GM21737 (cell line): ENCODE measurements around the gene XG.
"Not testable (repeated sequence)": the region's sequence is repeated elsewhere in the genome, so short reads cannot be mapped to it uniquely, and the experiment has no call there.

Experiments used
- ATAC-seq: cut with Tn5 transposase; IDR thresholded peaks from one replicate; pipeline ENCODE4 v1.9.1; 2021; ENCODE audit warnings: mild to moderate bottlenecking, moderate library complexity; ENCODE audit not compliant: unreplicated experiment

XG gene

DNA sequence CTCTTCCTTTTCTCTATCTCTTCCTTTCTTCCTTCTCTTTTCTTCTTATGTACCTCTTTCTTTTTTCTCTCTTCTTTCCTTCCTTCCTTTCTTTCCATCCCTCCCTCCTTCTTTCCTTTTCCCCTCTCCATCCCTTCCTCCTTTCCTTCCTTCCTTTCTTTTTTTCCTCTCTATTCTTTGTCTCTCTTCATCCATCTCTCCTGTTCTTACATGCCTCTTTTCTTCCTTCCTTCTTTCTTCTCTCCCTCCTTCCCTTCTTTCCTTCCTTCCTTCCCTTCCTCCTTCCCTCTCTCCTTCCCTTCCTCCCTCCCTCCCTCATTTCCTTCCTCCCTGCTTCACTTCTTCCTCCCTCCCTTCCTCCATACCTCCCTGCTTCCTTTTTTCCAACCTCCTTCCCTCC is 19.2 kb upstream of the XG start:
- no peak for ATAC-seq

DNA sequence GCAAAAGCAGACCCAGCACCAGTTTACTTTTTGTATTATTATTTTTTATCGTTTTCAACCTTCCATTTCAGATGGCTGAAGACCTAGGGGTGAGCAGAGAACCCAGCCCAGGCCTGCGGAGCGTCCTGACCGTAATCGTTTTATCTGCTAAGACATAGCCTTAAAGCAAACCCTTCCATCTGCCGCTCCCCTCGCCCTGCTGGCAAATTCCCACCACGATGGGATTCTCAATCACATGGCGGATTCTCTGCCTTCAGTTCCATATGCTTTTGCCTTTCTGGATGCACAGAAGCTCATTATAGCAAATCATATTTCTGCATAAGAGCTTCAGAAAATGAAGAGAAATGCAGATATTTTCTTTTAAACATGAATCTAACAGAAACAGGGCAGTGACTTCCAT is 18.6 kb upstream of the XG start:
- ATAC-seq = no peak

- ATAC-seq = no peak
Observed at GRCh38 chrX:2735270-2735669, 16.6 kb upstream of the XG start.

DNA sequence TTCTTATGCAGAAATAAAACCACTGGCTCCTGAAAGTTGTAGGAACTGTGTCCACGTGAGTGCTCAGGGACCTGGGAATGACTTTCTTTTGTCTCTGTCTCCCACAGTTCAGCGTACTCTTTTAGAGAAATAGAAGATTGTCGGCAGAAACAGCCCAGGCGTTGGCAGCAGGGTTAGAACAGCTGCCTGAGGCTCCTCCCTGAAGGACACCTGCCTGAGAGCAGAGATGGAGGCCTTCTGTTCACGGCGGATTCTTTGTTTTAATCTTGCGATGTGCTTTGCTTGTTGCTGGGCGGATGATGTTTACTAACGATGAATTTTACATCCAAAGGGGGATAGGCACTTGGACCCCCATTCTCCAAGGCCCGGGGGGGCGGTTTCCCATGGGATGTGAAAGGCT is 11.2 kb upstream of the XG start:
- no peak for ATAC-seq

- ATAC-seq = no peak
Observed at GRCh38 chrX:2741386-2741785, 10.5 kb upstream of the XG start.

DNA sequence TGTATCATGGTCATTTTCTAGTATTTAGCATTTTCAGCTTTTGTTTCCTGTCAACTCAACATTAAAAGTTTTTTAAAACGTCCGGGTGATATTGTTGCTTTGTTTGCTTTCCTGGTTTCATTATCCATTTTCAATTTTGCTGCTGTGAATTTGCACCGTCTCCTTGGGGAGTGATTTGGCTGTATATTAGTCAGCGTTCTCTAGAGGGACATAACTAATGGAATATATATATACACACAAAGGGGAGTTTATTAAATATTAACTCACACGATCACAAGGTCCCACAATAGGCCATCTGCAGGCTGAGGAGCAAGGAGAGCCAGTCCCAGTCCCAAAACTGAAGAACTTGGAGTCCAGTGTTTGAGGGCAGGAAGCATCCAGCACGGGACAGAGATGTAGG is 5.6 kb upstream of the XG start:
- not testable (repeated sequence) for ATAC-seq

GRCh38 chrX:2748171-2748814 is 3.5 kb upstream of the XG start:
- no peak for ATAC-seq

GRCh38 chrX:2748815-2749188 is 3.0 kb upstream of the XG start:
- no peak for ATAC-seq

DNA sequence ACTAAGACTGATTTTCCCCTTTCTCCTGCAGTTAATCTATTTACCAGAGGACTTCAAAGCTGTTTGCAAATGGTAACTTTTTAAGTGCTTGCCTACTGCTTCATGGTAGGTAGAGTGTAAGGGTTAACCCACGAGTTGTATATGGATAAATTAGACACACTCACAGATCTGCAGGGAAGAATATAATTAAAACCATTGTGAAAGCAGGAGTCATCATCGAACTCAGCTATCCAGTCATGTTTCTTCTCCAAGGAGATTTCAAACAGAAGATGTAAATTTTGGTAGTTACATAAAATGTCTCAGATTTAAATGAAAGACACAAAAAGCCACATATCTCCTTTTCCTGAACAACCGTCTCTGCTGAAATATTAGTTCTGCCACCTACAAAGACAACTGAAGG is 549 bp upstream of the XG start:
- no peak for ATAC-seq

- ATAC-seq = not testable (repeated sequence)
Observed at GRCh38 chrX:2752441-2752840, 601 bp downstream of the XG start.

- not testable (repeated sequence) for ATAC-seq
Observed at GRCh38 chrX:2755163-2755715, 3.4 kb downstream of the XG start.

- no peak for ATAC-seq
Observed at GRCh38 chrX:2756548-2756947, 4.7 kb downstream of the XG start.

DNA sequence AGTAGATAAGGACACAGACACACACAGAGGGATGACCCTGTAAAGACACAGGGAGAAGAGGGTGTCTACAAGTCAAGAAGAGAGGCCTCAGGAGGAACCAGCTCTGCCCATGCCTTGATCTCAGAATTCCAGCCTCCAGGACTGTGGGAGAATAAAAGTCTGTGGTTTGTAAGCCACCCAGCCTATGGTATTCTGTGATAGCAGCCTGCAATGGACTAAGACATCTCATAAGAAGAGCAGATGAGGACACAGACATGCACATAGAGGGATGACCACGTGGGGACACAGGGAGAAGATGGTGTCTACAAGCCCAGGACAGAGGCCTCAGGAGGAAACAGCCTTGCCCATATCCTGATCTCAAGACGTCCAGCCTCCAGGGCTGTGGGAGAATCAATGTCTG is 9.4 kb downstream of the XG start:
- ATAC-seq = no peak

GRCh38 chrX:2762671-2763070 is 10.8 kb downstream of the XG start:
- ATAC-seq = not testable (repeated sequence)

DNA sequence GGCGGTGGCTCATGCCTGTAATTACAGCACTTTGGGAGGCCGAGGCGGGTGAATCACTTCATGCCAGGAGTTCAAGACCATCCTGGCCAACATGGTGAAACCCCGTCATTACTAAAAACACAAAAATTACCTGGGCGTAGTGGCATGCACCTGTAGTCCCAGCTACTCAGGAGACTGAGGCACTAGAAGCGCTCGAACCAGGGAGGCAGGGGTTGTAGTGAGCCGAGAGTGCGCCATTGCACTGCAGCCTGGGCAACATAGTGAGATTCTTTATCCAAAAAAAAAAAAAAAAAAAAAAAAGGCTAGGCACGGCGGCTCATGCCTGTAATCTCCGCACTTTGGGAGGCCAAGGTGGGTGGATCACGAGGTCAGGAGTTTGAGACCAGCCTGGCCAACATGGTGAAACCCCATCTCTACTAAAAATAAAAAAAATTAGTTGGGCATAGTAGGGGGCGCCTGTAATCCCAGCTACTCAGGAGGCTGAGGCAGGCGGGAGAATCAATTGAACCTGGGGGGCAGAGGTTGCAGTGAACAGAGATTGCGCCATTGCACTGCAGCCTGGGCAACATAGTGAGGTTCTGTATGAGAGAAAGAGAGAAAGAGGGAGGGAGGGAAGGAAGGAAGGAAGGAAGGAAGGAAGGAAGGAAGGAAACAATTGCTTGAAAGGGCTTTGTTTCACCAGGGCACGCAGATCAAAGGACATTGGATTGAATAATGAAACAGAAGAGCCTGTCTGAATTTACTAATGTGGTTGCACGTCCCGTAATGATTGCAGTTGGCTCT is 13.1 kb downstream of the XG start:
- ATAC-seq = not testable (repeated sequence)

GRCh38 chrX:2765549-2765830 is 13.7 kb downstream of the XG start:
- no peak for ATAC-seq

DNA sequence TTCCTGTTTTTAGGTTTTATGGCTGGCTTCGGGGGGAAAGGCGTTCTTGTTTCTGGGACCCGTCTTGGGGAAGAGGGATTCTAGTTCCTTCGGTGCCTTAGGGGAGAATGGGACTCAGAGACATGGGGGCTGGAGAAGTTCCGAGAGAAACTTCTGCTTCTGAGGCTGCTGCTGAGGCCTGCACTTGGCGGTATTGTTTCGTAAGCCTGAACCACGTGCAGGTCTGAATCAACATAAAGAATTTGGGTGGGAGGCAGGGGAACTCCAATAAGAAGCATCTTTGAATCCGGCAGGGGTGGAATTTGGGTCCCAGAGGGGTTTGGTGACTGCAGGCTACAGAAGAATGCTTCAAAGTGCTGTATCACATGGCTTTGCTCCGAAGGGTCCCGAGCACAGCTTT is 15.1 kb downstream of the XG start:
- no peak for ATAC-seq

- no peak for ATAC-seq
Observed at GRCh38 chrX:2767631-2768455, 16.0 kb downstream of the XG start.

- no peak for ATAC-seq
Observed at GRCh38 chrX:2769615-2770014, 17.8 kb downstream of the XG start.

DNA sequence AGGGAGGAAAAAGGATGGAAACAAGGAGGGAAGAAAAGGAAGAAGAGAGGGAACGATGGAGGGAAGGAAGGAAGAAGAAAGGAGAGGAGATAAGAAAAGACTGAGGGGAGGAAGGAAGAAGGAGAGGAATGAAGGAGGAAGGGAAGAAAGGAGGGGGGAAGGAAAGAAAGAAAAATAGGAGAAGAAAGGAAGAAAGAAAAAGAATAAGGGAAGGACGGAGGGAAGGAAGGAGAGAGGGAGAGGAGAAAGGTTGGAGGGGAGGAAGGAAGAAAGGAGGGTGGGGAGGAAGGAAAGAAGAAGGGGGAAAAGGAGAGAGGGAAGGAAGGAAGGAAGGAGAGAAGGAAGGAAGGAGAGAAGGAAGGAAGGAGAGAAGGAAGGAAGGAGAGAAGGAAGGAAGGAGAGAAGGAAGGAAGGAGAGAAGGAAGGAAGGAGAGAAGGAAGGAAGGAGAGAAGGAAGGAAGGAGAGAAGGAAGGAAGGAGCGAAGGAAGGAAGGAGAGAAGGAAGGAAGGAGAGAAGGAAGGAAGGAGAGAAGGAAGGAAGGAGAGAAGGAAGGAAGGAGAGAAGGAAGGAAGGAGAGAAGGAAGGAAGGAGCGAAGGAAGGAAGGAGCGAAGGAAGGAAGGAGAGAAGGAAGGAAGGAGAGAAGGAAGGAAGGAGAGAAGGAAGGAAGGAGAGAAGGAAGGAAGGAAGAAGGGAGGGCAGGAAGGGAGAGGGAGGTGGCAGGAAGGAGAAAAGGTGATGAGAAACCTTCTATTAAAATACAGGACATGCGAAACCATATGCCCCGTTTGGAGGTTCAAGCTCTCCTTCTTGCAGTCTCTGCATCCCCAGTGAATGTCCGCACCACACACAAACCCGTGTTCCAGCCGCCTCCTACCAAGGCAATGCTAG is 21.6 kb downstream of the XG start:
- ATAC-seq = not testable (repeated sequence)

GRCh38 chrX:2774057-2774456 is 22.2 kb downstream of the XG start:
- ATAC-seq = no peak
